Natural killer cell (primary cell): ENCODE data around the gene RFC4. TPM values are rescaled to one million over a fixed set of nuclear protein-coding genes. Genes with fewer than 3 reads are reported as not detected.

Source experiments
- ATAC-seq, 3 donors: fragments of 150-1000 bp in 2 of 3; fragments of 200-7000 bp in 1 of 3; cut with Tn5 transposase; 1 replicate in 1 of 3; 2 replicates in 2 of 3; pipeline ENCODE4 v1.10.0; 2021; ENCODE audit warnings: mild to moderate bottlenecking in 2 of 3, moderate library complexity in 2 of 3
- DNase-seq, 2 donors: peaks; one replicate each; pipeline versions ENCODE4 v3.0.0 to v3.0.0-alpha.2; 2013 to 2021; ENCODE audit warnings: mixed read lengths in 1 of 2
- H3K27ac ChIP-seq: one replicate; pipeline ENCODE4 v1.5.1; 2013; ENCODE audit warnings: mild to moderate bottlenecking, low read length
- H3K27me3 ChIP-seq: one replicate; pipeline ENCODE4 v1.6.1; 2013; ENCODE audit warnings: low read length; ENCODE audit not compliant: control insufficient read depth, insufficient read depth
- H3K36me3 ChIP-seq: one replicate; pipeline ENCODE4 v1.6.1; 2013; ENCODE audit warnings: low read length; ENCODE audit not compliant: control insufficient read depth, insufficient read depth
- H3K4me1 ChIP-seq: one replicate; pipeline ENCODE4 v1.6.1; 2013; ENCODE audit warnings: low read length; ENCODE audit not compliant: control insufficient read depth, insufficient read depth
- H3K4me3 ChIP-seq: one replicate; pipeline ENCODE4 v1.5.1; 2013; ENCODE audit warnings: low read length
- H3K9me3 ChIP-seq: one replicate; pipeline ENCODE4 v1.6.1; 2013; ENCODE audit warnings: low read length; ENCODE audit not compliant: control insufficient read depth, insufficient read depth
- H3K27ac Mint-ChIP-seq, 2 donors: one replicate each; pipeline ENCODE4 v1.8.0; 2022; ENCODE audit warnings: mild to moderate bottlenecking in 2 of 2, mixed read lengths in 2 of 2, moderate library complexity in 1 of 2
- H3K27me3 Mint-ChIP-seq, 2 donors: one replicate each; pipeline ENCODE4 v1.8.0; 2022; ENCODE audit warnings: low read depth in 2 of 2, mixed read lengths in 2 of 2
- H3K36me3 Mint-ChIP-seq: one replicate; pipeline ENCODE4 v1.8.0; 2022; ENCODE audit warnings: mixed read lengths
- H3K4me1 Mint-ChIP-seq, 2 donors: one replicate each; pipeline ENCODE4 v1.8.0; 2022; ENCODE audit warnings: mixed read lengths in 2 of 2
- H3K4me3 Mint-ChIP-seq: one replicate; pipeline ENCODE4 v1.8.0; 2022; ENCODE audit warnings: mild to moderate bottlenecking, moderate library complexity, mixed read lengths
- H3K9me3 Mint-ChIP-seq, 2 donors: one replicate each; pipeline ENCODE4 v1.8.0; 2022; ENCODE audit warnings: mixed read lengths in 2 of 2
- CTCF ChIP-seq: fragments of 200-600 bp; IDR thresholded peaks from one replicate; pipeline ENCODE4 v1.8.0; 2022; ENCODE audit warnings: antibody characterized with exemption
- WGBS: methylation state at CpG from one replicate; pipeline ENCODE4 v1.1.7; 2013; ENCODE audit warnings: missing lambda C conversion rate; ENCODE audit not compliant: insufficient coverage; 5-methylcytosine and 5-hydroxymethylcytosine counted together
- intact Hi-C: fragments of 100-400 bp; cut with micrococcal nuclease; formaldehyde crosslinking; loops from one replicate; pipeline ENCODE4 v1.14.2; 2022
- total RNA-seq, 4 donors: library from RNA; stranded (reverse); fragments of 120-200 nt in 1 of 4; gene quantifications; one replicate each; pipeline versions ENCODE4 v1.2.3 to v1.2.4, GENCODE V29; 2013 to 2022

RFC4 gene
- total RNA-seq, 3 donors from 2014 or later (not counting 1 experiment from before 2014, with no cell fraction given), result 16.8 to 21.6 (median 17.3) TPM

- Mint-ChIP-seq H3K27ac (peak overlapping the region; percentile 95 to 97), H3K4me1 (peaks cover 67 to 68% of the 10 kb centered on the region in 2 donors), H3K9me3 (no peaks in the 10 kb centered on the region), H3K27me3 (no peaks in the 10 kb centered on the region), H3K36me3 (peaks cover 56% of the 10 kb centered on the region), H3K4me3 (peak overlapping the region; percentile 96)
- Histone ChIP-seq H3K9me3 (no peaks in the 10 kb centered on the region), H3K4me1 (peaks cover 21% of the 10 kb centered on the region), H3K4me3 (peak overlapping the region; percentile 79), H3K27me3 (no peaks in the 10 kb centered on the region), H3K27ac (no peak overlapping the region), H3K36me3 (peaks cover 63% of the 10 kb centered on the region)
- ATAC-seq (no peak), DNase-seq (peak in 1 of 2 donors; percentile 14)
- 37% methylated on average over 6 of the region's 7 CpGs for WGBS
- no peak for TF ChIP-seq CTCF
- intact Hi-C loops, result no loop called here
Observed at GRCh38 chr3:186785495-186786018, 20.7 kb downstream of the RFC4 start.

DNA sequence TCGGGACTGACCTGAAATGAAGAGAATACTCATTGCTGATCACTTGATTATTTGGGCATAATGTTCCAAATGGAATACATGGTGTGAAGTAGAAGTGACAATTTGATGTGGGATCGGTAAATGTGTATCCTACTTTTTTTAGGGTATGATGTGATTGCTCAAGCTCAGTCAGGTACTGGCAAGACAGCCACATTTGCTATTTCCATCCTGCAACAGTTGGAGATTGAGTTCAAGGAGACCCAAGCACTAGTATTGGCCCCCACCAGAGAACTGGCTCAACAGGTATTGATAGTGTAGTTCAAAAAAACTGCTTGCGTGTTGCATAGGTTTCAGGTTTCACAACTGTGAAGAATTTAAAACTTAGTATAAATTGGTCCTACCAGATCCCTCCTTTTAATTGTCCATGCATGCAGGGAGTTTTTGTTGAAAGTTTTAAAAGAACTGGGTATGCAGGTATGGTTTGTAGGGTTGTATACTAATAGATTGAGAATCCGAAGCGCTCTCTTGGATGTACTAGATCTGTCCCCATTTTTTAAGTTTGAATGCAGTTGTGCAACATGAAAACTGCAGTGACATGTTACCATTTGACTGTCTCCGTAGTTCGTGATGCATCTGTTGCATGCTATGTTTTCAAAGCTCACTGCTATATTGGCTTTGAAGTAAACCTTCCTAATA, 21.3 kb downstream of the RFC4 start:
- ATAC-seq (no peak), DNase-seq (peak in 1 of 2 donors; percentile 31)
- Mint-ChIP-seq H3K4me3 (peak overlapping the region; percentile 96), H3K9me3 (no peaks in the 10 kb centered on the region), H3K27me3 (no peaks in the 10 kb centered on the region), H3K27ac (peak overlapping the region; percentile 95 to 97), H3K36me3 (peaks cover 56% of the 10 kb centered on the region), H3K4me1 (peaks cover 67 to 68% of the 10 kb centered on the region in 2 donors)
- Histone ChIP-seq H3K36me3 (peaks cover 57% of the 10 kb centered on the region), H3K4me1 (peaks cover 21% of the 10 kb centered on the region), H3K4me3 (peak overlapping the region; percentile 79), H3K27me3 (no peaks in the 10 kb centered on the region), H3K27ac (peak overlapping the region; percentile 93), H3K9me3 (no peaks in the 10 kb centered on the region)
- TF ChIP-seq CTCF, result no peak
- intact Hi-C loops, result loop anchor here (1.0 to 5.0 kb wide), 3 partner anchors 215 to 848 kb away; partner anchors contain the start of genes DNAJB11 and TRA2B
- 17% methylated on average over 7 of the region's 7 CpGs for WGBS

DNA sequence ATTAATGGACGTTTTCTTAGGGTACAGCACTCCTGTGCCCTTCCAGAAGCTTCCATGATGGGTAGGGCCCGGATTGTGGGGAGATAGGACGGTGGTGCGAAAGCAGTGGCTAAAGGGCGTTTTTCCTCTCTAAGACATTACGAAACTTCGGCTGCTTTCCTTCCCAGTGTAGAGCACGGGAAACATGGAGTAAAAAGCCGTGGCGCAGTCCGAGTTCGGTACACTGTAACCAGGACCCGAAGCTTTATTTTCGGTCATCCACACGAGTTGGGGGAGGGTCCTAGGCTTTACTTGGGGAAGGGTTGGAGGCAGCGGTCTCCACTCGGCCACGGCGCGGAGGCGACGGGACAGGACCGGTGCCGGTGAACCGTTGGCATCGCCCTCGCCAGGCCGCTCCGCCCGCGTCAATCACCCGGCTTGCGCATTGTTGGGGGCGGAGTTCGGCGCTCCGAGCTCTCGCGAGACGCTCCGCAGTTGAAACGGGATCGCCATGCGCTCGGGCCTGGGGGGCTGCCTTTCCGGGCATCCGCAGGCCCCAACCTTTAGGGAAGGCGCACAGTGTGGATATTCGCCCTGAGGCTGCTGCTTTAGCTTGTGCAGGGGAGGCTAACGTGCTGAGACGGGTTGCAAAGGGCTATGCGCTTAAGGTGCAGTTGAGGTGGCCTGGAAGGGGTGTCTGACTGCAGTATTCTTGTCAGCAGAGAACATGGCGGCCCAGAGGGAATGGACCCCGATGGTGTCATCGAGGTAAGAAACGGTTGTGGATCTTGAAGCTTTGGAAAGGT, 22.4 kb downstream of the RFC4 start:
- no peaks in the 10 kb centered on the region for H3K27me3 ChIP-seq
- H3K4me1 ChIP-seq, result peaks cover 21% of the 10 kb centered on the region
- DNase-seq (peak; percentile 85 to 92), ATAC-seq (peak; percentile 70 to 86 (median 73))
- peak overlapping the region; percentile 93 for H3K27ac ChIP-seq
- peak overlapping the region; percentile 79 for H3K4me3 ChIP-seq
- H3K9me3 ChIP-seq, result no peaks in the 10 kb centered on the region
- WGBS, result under 1% methylated on average over 56 of the region's 56 CpGs
- Mint-ChIP-seq H3K27ac (peak overlapping the region; percentile 95 to 97), H3K27me3 (no peaks in the 10 kb centered on the region), H3K4me3 (peak overlapping the region; percentile 96), H3K9me3 (no peaks in the 10 kb centered on the region), H3K4me1 (peaks cover 64% of the 10 kb centered on the region in 2 donors), H3K36me3 (peaks cover 53% of the 10 kb centered on the region)
- intact Hi-C loops, result loop anchor here (1.0 to 5.0 kb wide), 3 partner anchors 214 to 847 kb away; partner anchors contain the start of genes DNAJB11 and TRA2B
- peaks cover 47% of the 10 kb centered on the region for H3K36me3 ChIP-seq
- TF ChIP-seq CTCF, result no peak
